HG03558 (cell line): ENCODE data around the gene FN1.
"Not testable (repeated sequence)": the region's sequence is repeated elsewhere in the genome, so short reads cannot be mapped to it uniquely, and the experiment has no call there.

Experiments
- ATAC-seq: cut with Tn5 transposase; IDR thresholded peaks from one replicate; pipeline ENCODE4 v1.9.1; 2021; ENCODE audit warnings: moderate number of reproducible peaks; ENCODE audit not compliant: unreplicated experiment; ENCODE audit errors: extremely low read depth

FN1 gene

DNA sequence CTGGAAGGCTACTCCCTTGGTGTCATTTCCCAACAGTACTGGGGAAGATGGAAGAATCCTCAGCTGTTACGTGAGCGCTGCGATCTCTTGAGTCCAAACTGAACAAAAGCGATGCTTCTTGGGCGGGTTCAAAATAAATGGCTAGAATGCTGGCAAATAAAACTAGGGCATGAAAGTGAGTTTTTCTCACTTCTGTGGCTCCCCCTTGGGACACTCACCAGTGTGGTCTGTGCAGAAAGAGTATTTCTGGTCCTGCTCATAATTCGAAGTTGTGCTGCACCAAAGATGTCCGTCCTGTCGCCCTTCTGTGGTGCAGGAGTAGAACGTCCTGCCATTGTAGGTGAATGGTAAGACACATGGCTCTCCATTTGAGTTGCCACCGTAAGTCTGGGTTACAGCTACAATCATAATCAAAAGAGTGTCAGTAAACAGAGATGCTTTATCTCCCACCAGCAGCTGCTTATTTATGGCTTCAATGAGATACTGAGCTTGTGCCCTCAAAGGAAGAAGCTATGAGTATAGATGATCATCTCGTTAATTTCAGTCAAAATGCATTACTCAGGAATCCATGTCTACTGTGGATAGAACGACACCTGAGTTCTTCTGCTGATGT, 11.8 kb downstream of the FN1 start:
- no peak for ATAC-seq

DNA sequence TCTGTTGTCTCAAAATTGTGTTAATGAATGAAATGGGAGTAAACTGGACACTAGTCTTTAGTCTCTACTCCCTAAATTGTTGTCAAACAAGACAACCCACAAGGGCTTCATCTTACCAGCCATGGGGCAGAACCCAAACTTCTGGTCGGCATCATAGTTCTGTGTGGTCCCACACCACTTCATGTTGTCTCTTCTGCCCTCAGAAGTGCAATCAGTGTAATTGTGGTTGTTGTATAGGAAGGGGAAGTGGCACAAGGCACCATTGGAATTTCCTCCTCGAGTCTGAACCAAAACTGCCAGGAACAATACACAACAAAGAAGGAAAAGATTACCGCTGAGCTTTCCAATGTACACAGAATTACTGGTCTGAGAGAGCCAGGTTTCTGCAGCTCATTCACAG, 12.6 kb downstream of the FN1 start:
- ATAC-seq: no peak

DNA sequence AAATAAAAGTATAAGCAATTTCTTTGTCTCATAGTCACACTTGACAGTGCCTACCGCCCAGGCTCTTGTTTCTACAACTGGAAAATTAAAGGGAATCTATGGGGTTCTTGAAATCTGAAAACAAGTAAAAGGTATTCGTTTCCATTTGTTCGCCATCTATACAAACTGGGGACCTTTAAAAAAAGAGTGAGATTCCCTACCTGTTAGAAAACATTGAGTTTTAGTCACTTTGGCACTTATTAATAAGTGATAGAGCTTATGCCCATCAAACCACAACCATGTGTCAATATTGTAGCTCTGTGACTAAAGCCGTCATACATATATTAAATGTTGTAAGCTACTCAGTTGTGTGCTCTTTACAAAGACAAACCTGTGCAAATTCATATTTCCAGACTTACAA, 13.2 kb downstream of the FN1 start:
- ATAC-seq: no peak

DNA sequence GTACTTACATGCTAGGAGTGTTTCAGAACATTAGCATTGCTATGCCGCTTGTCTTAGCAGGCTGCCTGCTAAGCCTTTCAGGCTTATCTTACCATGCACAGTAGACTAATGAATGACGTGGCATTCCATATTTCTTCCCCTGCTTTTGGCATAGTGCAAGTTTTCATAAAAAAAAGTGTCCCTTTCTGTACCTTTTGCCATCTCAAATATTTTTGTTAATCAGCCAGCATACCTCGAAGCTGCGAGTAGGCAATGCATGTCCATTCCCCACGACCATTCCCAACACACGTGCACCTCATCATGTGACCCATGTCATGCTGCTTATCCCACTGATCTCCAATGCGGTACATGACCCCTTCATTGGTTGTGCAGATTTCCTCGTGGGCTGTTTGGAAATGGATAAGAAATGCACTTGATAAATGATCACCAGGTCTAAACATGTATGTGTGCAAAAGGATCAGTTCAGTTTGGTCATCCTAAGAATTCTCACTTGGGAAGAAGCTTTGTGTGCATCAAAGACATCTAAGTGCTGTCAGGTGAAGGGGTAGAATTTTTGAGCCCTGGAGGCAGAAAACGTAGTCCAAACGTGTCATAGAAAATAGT, 13.9 kb downstream of the FN1 start:
- ATAC-seq: no peak

DNA sequence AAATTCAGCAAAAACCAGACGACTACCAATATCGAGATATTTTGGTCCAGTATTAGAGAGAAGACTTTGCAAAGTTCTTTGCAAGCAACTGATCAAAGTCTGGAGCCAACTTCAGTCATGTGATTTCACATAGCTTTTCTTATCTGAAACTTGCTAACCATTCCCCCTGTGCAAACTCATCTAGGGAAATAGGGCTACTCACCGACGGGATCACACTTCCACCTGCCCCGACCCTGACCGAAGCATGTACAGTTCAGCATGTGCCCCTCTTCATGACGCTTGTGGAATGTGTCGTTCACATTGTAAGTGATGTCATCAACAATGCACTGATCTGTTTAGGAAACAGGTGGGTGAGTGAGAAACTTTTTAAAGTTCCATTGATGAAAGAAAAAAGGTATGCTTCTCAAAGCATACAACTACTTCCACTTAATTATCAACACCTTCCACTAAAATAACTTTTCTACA, 15.4 kb downstream of the FN1 start:
- ATAC-seq: no peak

DNA sequence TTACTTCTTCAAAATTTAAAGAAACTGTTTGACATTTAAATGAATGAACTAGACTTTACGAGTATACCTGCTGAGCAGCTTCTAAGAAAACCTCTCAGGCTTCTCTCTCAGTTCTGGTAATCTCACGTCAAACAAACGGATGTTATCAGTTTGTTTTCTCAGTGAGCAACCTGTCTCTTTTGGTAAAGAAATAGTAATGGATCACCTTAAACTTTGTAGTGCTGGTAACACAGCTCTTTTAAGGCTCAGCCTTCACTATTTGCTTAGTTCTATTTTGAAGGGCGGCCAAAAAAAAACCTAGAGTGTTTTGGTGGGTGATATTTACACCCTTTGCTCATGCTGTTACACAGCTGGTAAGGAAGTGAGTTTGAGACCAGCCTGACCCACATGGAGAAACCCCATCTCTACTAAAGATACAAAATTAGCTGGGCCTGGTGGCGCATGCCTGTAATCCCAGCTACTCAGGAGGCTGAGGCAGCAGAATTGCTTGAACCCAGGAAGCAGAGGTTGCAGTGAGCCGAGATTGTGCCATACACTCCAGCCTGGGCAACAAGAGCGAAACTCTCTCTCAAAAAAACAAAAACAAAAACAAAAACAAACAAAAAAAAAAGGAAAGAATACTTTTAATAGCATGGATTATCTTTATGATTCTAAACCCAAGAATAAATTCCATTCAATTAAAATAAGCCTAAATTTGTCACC, 15.9 kb downstream of the FN1 start:
- ATAC-seq: no peak

DNA sequence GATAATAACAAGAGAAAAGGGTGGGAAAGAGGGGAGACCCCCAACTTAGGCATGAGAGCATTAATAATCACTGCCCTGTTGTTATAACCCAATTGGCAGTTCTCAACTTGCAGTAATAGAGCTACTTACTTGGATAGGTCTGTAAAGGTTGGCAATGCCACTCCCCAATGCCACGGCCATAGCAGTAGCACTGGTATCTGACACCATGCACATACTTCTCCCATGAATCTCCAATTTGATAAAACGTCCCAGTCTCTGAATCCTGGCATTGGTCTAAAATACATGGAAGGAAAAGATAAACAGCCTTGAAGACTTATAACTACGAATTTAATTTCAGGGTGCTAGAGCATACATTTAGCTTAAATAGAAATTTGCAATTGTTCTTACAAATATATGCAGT, 16.8 kb downstream of the FN1 start:
- no peak for ATAC-seq

DNA sequence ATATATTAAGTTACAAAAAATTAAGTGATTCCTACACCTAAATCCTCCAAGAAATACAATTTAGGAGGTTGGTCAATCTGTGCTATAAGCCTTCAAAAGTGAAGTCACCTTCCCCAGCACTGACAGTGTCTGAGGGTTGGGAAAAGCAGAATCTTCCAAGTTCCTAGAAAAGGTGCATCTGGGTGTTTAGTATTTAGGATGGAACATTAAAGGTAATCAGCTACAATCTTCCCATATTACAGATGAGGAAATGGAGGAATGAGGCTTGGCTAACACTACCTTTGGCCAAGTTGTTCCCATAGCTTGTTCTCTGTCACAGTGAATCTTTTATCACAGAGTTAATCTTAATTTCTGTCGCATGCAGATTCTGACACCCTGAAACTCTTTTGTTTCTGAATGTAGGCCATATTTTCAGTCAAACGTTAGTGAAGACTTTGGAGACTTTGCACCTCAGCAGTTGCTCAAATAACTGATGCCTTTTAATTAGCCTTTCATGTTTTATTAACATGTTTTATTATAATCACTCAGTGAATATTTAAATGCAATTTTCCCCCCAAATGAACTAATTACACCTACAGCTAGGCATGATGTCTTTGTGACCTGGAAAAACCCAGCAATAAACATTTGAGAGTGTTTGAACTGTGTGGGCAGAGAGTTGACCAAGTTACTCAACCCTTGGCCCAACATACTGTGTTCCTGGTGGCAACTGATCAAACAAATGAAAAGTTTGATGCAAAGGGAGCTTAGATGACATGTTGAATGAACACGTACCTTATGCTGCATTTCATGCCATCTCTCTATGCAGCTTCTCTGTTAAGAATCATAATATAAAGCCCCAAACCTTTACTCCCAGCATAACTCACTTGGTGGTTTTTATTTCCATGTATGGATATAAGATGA, 17.6 kb downstream of the FN1 start:
- no peak for ATAC-seq

DNA sequence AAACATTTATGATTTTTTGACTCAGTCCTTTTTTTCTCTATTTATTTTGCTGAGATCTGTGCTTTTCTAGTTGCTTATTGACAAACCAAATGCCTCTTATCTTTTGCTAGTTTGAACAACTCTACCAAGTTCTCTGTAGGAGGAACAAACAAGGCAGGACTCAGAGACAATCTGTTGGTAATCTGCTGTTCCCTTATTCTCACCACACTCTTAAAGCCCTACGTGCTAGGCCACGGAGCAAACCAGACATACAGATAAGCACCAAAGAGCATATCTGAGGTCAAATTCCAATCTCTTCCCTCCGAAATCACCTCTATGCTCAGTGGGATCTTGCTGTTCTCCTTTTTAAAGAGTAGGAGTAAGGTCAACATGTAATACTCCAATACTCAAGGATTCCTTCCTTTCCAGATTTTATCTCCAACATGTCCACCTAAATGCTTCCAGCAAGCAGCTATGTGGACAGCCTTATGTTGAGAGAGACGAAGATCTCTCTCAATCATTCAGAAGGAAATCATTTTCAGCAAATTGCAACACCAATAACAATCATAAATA, 18.4 kb downstream of the FN1 start:
- ATAC-seq: no peak

DNA sequence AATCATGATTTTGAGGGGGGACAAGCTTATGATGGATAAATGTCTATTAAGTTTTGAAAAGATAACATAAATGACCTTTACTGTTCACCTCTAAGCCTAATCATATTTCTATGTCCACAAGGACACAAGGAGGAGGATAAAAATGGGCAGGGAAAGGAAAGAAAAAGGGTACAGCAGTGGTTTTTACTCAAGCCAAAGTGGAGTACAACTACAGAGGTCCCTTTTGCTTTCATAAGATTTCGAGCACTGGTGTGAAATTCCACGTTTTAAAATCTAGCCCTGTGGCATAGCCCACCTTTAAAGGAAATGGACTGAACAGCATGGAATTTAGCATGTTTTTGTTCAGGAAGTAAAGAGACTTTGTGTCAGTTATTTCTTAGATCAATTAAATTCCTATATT, 19.2 kb downstream of the FN1 start:
- no peak for ATAC-seq

DNA sequence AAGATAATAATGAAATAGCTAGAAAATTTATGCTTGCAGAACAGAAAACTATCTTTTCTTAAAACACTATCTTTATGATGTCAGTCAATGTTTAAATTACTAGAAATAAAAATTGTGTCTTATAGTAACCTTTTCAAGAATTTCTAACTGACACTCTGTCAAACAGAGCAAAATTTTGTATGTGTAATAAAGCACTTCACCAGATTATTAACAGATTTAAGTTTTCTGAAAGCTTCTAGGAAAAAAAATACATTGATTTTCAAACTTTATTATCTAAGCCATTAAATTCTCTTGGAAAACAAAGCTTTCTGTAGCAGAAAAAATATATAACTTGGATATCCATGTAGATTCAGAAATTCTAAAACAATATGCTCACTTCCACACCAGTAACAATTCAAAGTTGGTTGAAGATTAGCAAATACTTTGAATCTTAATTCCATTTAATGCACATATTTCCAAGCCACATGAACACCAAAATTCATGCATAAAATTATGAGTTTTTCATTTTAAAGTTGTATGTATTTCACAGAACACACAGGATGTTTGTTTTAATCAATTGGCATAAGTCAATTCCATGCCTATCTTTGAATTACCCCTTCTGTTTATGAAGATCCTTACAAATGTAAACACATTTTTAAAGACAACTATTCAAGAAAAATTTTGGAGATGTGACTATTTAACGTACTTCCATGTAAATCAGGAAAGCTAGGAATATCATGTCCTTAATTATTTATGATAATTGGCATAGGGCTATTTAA, 19.9 kb downstream of the FN1 start:
- no peak for ATAC-seq

DNA sequence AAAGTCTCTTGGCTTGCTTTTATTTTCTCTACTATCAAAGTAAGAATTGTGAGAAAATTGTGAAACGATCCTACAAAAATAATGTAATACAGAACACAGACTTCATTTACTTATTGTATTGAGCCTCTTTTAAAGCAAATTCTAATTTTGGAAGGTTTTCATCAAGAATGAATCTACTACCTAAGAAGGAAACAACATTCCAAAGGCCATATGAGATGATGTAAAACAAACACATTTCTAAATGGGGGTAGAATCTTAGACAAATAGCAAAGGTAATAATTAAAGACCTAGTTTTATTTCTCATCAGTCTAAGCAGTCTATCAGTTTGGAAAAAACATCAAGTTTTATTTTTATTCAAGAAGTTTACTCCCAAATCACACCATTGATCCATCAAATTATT, 20.6 kb downstream of the FN1 start:
- ATAC-seq: no peak

DNA sequence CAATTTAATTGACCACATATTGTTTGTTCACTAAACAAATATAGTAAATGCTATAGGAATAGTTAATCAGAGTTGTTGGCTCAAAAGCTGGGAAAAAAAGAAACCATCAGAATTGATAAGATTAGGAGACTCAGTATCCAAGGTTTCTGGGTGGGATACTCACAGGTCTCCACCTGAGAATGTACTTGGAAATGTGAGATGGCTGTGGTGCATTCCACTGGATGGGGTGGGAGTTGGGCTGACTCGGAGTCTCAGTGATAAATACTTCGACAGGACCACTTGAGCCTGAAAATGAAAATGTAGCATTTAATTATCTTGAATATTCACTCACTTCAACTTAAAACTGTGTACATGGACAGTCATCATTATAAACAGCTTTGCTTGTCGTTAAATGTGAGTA, 21.2 kb downstream of the FN1 start:
- ATAC-seq: no peak

DNA sequence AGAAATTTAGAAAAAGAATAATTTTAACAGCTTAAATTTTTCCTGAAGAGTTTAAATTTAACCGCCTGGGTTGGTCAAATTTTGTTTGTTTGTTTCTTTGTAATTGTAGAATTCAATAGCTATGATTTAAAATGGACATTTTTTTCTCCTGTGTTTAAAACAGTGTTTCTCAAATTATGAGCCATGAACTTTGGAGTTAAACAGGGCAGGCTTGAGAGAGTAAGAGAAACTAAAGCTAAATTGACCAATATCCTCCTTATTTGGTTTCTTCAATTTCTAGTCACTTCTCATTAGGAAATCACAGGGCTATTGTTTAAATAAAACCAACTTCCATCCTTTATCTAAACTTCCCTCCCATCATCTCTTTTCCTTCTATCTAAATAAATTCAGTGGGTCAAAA, 21.9 kb downstream of the FN1 start:
- no peak for ATAC-seq

DNA sequence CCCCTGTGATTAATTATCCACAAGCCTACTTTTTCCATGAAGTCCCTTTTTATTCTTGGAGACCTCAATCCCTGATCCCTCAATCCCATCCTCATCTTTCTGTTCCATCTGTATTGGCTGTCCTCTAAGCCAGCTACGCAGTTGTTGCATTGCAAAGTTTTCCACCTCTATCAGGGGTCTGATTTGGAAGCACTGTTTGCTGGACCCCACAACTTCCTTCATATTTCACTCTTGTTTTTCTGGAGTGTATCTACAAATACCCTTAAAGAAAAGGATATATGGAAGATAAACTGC, 22.4 kb downstream of the FN1 start:
- no peak for ATAC-seq

DNA sequence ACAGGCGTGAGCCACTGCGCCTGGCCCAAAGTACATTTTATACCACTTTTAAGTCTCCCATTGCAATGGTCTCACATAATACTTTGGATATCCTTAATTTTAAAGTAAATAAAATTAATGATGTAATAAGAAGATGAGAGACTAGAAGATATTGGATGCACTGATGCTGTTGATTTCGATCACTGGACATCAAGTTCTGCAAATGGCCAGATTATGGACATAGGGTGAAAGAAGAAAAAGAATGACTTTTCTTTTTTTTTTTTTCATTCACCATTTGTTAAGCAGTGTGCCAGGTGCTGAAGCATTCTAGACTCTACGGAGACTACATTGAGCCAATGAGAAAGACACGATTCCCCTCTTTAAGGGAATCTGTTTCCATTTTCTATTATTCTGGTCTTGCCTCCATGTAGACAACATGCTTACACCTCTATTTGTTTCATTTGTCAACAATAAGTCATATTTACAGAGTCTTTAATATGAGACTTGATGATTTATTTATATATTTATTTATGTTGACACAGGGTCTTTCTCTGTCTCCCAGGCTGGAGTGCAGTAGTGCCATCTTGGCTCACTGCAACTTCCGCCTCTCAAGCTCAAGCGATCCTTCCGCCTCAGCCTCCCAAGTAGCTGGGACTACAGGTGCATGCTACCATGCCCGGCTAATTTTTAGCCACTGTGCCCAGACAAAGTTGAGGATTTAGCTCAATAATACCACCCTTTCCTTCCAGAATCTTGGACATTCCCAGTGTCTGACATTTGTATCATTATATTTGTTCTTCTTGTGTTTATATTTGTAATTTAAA, 23.7 kb downstream of the FN1 start:
- ATAC-seq: no peak

DNA sequence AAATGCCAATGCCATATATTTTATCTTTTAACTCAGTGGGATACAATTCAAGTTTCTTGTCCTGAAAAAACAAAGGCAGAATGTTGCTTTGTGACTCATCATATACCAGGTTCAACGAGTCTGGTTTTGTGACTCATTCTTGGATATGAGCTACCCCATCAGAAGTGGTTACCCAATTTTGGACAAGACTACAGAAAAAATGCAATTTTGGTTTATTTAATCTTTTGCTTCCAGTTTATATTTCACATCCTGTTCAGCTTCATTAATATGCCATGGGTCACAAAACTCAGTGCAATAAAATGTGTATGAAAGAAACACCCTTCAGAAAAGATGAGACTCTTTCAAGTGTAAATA, 25.0 kb downstream of the FN1 start:
- ATAC-seq: no peak

DNA sequence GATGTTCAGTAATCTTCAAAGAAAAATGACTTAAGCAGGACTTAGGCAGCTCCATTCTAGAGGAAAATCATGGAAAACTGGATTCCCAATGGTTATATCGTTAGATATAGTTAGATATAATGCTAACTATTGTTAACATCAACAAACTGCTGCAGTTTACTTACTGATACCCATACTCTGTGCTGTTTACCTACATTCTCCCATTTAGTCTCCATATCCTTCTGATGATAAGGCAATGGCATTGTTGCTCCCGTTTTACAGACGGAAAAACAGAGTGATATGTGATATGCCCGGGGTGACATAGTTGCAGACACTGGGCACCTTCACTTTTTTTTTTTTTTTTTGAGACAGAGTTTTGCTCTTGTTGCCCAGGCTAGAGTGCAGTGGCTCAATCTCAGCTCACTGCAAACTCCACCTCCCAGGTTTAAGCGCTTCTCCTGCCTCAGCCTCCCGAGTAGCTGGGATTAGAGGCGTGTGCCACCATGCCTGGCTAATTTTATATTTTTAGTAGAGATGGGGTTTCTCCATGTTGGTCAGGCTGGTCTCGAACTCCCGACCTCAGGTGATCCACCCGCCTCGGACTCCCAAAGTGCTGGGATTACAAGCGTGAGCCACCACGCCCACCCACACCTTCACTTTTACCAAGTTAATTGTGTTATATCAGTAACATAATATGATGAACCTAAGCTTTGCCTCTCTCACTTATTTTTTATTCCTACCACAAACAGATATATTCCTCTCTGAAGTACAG, 25.5 kb downstream of the FN1 start:
- ATAC-seq: not testable (repeated sequence)
